Measurements from ENCODE around the gene ANXA2.

DNA sequence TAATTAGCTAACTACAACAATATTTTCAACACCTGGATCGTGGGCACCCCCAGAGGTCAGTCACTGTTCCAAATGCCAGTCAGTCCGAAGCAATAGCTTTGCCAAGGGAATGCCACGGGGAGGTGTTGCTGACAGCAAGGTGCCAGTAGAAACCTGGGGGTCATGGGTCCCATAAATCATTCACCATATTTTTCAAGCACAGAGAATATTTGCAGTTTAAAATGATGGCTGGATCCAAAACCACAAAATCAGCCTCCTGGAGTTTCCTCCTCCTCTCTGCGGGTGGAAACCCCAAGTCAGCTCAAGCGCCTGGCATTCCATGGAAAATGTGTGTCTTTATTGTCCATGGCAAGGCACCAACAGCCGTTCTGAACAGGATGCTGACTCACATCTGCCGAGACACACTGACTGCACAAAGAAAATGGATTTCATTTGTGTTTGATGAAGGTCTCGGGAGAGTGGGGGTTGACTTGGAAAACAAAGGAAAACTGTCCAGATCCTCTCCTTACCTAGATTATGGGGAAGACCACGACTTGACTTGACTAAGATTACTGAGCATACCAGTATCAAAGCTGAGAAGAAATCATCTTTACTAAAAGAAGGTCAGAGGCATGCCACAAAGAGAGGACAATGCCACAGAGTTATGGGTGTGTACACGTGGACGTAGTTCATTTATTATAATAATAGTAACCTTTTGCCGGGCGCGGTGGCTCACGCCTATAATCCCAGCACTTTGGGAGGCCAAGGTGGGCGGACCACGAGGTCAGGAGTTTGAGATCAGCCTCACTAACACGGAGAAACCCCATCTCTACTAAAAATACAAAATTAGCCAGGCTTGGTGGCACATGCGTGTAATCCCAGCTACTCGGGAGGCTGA, 26.4 kb downstream of the ANXA2 start:
- TF ChIP-seq, protein P1, sequence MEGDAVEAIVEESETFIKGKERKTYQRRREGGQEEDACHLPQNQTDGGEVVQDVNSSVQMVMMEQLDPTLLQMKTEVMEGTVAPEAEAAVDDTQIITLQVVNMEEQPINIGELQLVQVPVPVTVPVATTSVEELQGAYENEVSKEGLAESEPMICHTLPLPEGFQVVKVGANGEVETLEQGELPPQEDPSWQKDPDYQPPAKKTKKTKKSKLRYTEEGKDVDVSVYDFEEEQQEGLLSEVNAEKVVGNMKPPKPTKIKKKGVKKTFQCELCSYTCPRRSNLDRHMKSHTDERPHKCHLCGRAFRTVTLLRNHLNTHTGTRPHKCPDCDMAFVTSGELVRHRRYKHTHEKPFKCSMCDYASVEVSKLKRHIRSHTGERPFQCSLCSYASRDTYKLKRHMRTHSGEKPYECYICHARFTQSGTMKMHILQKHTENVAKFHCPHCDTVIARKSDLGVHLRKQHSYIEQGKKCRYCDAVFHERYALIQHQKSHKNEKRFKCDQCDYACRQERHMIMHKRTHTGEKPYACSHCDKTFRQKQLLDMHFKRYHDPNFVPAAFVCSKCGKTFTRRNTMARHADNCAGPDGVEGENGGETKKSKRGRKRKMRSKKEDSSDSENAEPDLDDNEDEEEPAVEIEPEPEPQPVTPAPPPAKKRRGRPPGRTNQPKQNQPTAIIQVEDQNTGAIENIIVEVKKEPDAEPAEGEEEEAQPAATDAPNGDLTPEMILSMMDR (conservative IDR thresholded peaks at IDR 0.05; ENCODE audit: low read depth, low read length) = no peak
- TF ChIP-seq EZH2 (IDR thresholded peaks at IDR 0.05; ENCODE audit: low read length, unreplicated experiment) = no peak
